ENCODE results near the gene SNX22.
A peak's percentile ranks its signal among the peaks of the same experiment; 100 is the strongest.

Gene SNX22

GRCh38 chr15:64151727-64152506, at the start of gene SNX22 (continued):
- TF ChIP-seq ZNF692 (tag by site-specific recombination; IDR thresholded peaks at IDR 0.05), result peak; percentile 73
- TF ChIP-seq ZNF280C (tag by site-specific recombination; IDR thresholded peaks at IDR 0.05), result no peak
- TF ChIP-seq ZNF121 (tag by site-specific recombination; IDR thresholded peaks at IDR 0.05), result no peak
- no peak for TF ChIP-seq ZNF518A (tag by site-specific recombination; conservative IDR thresholded peaks at IDR 0.05; ENCODE audit: low read depth)
- TF ChIP-seq ZNF19 (tag by site-specific recombination; IDR thresholded peaks at IDR 0.05; ENCODE audit: low read depth), result no peak
- TF ChIP-seq ZNF274 (IDR thresholded peaks at IDR 0.05; ENCODE audit: low read length), result no peak
- no peak for TF ChIP-seq ZNF274 (tag by site-specific recombination; IDR thresholded peaks at IDR 0.05; ENCODE audit: borderline replicate concordance)
- TF ChIP-seq ZNF10 (tag by site-specific recombination; IDR thresholded peaks at IDR 0.05), result no peak

GRCh38 chr15:64102497-64102896, 49.0 kb upstream of the SNX22 start:
- H3K4me1 ChIP-seq (ENCODE audit: control insufficient read depth, insufficient read depth, low read length), result peaks cover 4% of the 10 kb centered on the region
- H3K36me3 ChIP-seq (ENCODE audit: control insufficient read depth in 2 of 2, insufficient read depth in 1 of 2, low read length in 2 of 2), result no peaks in the 10 kb centered on the region
- POLR2A ChIA-PET, result interaction anchor here (1.6 kb wide), 1 partner anchor 9 kb away, joined by 7 read pairs; the partner anchor contains the start of gene CIAO2A
- CTCF ChIA-PET, result no interaction called here
- no peak for TF ChIP-seq ZNF571 (tag by site-specific recombination; IDR thresholded peaks at IDR 0.05)
- TF ChIP-seq ZNF146 (tag by site-specific recombination; IDR thresholded peaks at IDR 0.05), result peak; percentile 72; the same call in 1 of the 2 replicates
- H3K27ac ChIP-seq (ENCODE audit: extremely low read depth, low read depth, low read length), result no peak overlapping the region
- no peak overlapping the region for H3K4me3 ChIP-seq (ENCODE audit: low read depth, low read length)
- no peaks in the 10 kb centered on the region for H3K9me3 ChIP-seq (ENCODE audit: control insufficient read depth, insufficient read depth, low read depth, low read length)

- ChIA-PET CTCF (interaction anchor here (0.9 kb wide), 1 partner anchor 48 kb away, joined by 8 read pairs; no protein-coding TSS in a partner anchor), POLR2A (interaction anchor here (0.6 to 1.4 kb wide), 2 partner anchors 12 to 50 kb away, joined by 3 read pairs; partner anchors contain the start of gene CIAO2A)
- TF ChIP-seq ZNF529 (tag by site-specific recombination; IDR thresholded peaks at IDR 0.05; ENCODE audit: insufficient replicate concordance) (no peak), HIC1 (tag by site-specific recombination; IDR thresholded peaks at IDR 0.05) (no peak), REPIN1 (tag by site-specific recombination; IDR thresholded peaks at IDR 0.05; ENCODE audit: low read depth) (no peak), PRDM6 (tag by site-specific recombination; IDR thresholded peaks at IDR 0.05) (peak; percentile 41), ZNF132 (tag by site-specific recombination; IDR thresholded peaks at IDR 0.05; ENCODE audit: borderline replicate concordance) (no peak), ZNF404 (tag by site-specific recombination; IDR thresholded peaks at IDR 0.05) (no peak)
- no peak overlapping the region for H3K4me3 ChIP-seq (ENCODE audit: low read depth, low read length)
- no peaks in the 10 kb centered on the region for H3K9me3 ChIP-seq (ENCODE audit: control insufficient read depth, insufficient read depth, low read depth, low read length)
- no peaks in the 10 kb centered on the region for H3K36me3 ChIP-seq (ENCODE audit: control insufficient read depth in 2 of 2, insufficient read depth in 1 of 2, low read length in 2 of 2)
- H3K4me1 ChIP-seq (ENCODE audit: control insufficient read depth, insufficient read depth, low read length), result no peaks in the 10 kb centered on the region
- H3K27ac ChIP-seq (ENCODE audit: extremely low read depth, low read depth, low read length), result no peak overlapping the region
Observed at GRCh38 chr15:64105113-64105704, 46.3 kb upstream of the SNX22 start.
